KOPT-K1 (cell line): ENCODE data around the gene STRN4.

ENCODE experiments used
- H3K27ac ChIP-seq: fragments of 200-600 bp; sonication (generic); 2 replicates; pipeline ENCODE4 v1.5.1; 2016; ENCODE audit warnings: antibody characterized with exemption, mild to moderate bottlenecking, low read depth, low read length; ENCODE audit not compliant: poor library complexity, severe bottlenecking
- H3K36me3 ChIP-seq: fragments of 200-600 bp; sonication (generic); 2 replicates; pipeline ENCODE4 v1.5.1; 2017; ENCODE audit warnings: antibody characterized with exemption, mild to moderate bottlenecking, low read length, moderate library complexity; ENCODE audit not compliant: insufficient read depth
- H3K9me3 ChIP-seq: fragments of 200-600 bp; sonication (generic); 2 replicates; pipeline ENCODE4 v1.5.1; 2017; ENCODE audit warnings: antibody characterized with exemption, low read length, mild to moderate bottlenecking; ENCODE audit not compliant: insufficient read depth, poor library complexity, severe bottlenecking

STRN4 gene

DNA sequence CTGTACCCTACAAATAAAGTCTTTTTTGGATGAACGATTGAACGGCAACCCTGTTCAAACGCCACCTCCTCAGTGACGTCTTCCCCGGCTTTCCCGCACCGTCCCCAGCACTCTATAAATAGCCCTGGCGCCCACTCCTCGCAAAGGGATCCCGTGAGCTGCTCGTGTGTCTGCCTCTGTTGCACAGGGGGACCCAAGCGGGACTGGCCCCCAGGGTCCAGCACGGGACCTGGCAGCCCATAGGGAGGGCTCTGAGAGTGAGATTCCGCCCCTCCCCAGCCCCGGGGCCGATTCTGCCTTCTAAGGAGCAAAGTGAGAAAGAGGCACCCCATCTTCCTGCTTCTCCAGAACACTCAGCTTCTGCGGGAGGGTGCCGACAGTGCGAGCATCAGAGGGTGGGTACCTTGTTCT, 8.5 kb downstream of the STRN4 start:
- no peak overlapping the region for H3K27ac ChIP-seq
- no peaks in the 10 kb centered on the region for H3K9me3 ChIP-seq
- peaks cover 97% of the 10 kb centered on the region for H3K36me3 ChIP-seq

GRCh38 chr19:46737298-46737654, 9.0 kb downstream of the STRN4 start:
- H3K9me3 ChIP-seq = no peaks in the 10 kb centered on the region
- no peak overlapping the region for H3K27ac ChIP-seq
- H3K36me3 ChIP-seq = peaks cover 97% of the 10 kb centered on the region

GRCh38 chr19:46736531-46737297, 9.5 kb downstream of the STRN4 start:
- Histone ChIP-seq H3K36me3 (peaks cover 97% of the 10 kb centered on the region), H3K9me3 (no peaks in the 10 kb centered on the region), H3K27ac (no peak overlapping the region)

- no peak overlapping the region for H3K27ac ChIP-seq
- H3K36me3 ChIP-seq = peaks cover 99% of the 10 kb centered on the region
- no peaks in the 10 kb centered on the region for H3K9me3 ChIP-seq
Observed at GRCh38 chr19:46733690-46734292, 12.5 kb downstream of the STRN4 start.

DNA sequence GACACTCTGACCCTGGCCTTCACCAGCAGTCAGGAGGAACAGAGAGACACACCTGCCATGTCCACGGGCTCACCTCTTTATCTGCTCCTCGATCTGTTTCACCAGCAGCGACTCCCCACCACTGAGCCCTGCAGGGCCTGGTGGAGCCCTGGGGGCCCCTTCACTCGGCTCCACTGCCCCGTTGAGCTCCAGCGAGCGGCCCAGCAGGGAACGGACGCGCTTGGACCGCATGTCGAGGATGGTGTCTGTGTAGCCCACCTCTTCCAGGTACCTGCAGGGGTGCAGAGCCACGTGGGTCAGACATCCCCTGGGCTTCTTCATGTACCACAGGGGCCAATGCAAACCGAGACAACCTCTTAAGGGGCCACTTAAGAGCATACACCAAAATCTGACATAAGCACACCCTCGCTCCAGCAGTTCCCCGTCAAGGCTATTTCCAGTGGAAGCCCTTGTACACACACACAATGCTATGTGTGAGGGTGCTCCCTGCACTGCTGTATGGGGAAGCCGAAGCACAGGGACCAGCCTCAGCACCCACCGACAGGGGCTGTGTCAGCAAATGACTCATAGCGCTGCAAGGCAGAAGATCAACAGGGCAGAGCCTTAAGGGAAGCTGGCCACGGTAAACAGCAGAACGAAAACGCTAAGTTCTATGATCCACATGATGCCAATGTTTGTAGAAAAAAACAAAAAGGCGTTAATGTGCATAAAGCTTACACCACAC, 13.1 kb downstream of the STRN4 start:
- no peaks in the 10 kb centered on the region for H3K9me3 ChIP-seq
- H3K27ac ChIP-seq = no peak overlapping the region
- H3K36me3 ChIP-seq = peaks cover 99% of the 10 kb centered on the region

DNA sequence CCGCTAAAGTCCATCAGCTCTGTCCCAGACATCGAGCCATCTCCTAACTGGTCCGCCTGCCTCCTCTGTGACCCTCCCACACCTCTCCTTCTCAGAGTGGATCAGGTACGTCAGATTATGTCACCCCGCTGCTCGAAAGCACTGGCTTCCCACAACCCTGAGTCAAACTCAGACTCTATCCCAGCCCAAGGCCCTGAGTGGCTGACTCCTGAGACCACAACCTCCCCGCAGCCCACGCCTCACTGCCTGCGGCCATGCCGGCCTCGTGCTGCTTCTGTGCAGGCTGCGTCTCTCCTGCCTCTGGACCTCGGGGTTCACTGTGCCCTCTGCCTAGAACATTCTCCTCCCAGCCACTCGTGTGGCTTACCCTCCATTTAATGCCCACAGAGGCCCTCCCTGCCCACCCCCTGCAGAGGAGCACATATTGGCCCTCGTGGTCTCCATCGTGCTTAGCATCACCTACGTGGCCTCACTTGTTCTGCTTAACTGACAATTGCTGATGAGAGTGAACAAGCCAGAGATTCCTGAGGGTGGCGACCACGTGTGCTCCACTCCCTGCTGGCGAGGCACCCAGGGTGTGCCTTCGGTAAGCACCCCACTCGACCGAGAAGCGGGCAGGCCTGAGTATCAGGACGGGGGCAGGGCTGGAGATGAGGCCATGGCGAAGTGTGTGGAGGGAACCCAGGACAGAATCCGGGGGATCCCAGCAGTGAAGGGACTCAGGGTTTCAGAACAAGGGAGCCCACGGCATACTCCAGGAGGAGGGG, 13.9 kb downstream of the STRN4 start:
- H3K36me3 ChIP-seq = peaks cover 99% of the 10 kb centered on the region
- H3K9me3 ChIP-seq = no peaks in the 10 kb centered on the region
- no peak overlapping the region for H3K27ac ChIP-seq

GRCh38 chr19:46731584-46731983, 14.7 kb downstream of the STRN4 start:
- Histone ChIP-seq H3K27ac (no peak overlapping the region), H3K36me3 (peaks cover 99% of the 10 kb centered on the region), H3K9me3 (no peaks in the 10 kb centered on the region)

DNA sequence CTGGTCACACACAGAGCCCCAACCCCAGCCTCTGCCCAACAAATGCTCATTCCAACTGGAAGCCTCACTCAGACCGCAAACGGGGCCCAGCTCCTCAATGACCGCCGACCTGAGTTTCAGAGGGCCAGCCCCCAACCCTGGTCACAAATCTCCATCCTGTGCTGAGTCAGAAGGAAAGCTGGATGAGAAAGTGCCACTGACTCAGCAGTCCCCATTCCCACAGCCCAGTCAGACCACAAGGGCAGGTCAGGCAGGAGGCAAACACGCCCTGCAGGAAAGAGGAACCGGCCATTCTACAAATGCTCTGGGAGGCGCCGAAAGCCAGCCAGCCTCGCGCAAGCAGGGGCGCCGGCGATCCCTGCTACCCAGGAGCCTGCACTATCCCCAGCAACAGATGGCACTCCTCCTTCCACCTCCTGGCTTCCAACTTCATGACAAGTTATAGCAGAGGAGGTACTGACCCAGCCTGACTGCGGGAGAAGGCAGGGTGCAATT, 15.2 kb downstream of the STRN4 start:
- Histone ChIP-seq H3K9me3 (no peaks in the 10 kb centered on the region), H3K27ac (no peak overlapping the region), H3K36me3 (peaks cover 99% of the 10 kb centered on the region)

DNA sequence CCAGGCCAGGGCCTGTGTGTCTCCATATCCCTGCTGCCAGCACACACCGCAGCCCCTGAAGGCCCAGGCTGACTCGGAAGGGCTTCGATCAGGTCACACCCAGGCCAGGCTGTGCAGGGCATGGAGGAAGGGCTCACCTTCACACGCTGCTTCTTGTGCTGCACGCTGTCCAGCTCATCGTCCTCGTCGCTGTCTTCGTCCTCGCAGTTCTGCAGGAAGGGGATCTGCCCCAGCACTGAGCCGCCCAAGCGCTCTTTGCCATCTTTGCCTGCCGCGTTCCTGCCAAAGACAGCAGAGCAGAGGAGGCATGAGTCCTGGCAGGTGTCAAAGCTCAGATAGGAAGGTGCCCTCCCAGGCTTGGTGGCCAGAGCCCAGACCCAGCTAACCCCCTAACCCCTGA, 15.7 kb downstream of the STRN4 start:
- peaks cover 100% of the 10 kb centered on the region for H3K36me3 ChIP-seq
- no peak overlapping the region for H3K27ac ChIP-seq

DNA sequence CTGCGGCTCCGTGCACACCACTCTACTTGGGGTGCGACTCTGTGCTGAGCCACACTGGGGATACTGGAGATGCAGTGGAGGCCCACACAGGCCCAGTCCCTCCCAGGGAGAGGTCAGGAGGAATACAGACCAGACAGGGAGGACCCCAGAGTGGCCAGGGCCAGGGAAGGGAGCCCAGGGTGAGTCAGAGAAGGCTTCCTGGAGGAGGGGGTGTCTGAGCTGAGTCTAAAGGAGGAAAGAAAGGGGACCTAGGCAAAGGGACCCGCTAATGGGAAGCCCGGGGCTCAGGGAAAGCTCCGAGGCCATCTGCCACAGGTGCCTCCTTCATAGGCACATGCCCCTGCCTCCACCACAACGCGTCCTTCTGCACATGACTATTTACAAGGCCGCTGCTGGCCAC, 16.1 kb downstream of the STRN4 start:
- Histone ChIP-seq H3K9me3 (no peaks in the 10 kb centered on the region), H3K36me3 (peaks cover 100% of the 10 kb centered on the region), H3K27ac (no peak overlapping the region)

More for the DNA sequence above, 15.7 kb downstream of the STRN4 start:
- no peaks in the 10 kb centered on the region for H3K9me3 ChIP-seq

GRCh38 chr19:46729696-46730095, 16.6 kb downstream of the STRN4 start:
- Histone ChIP-seq H3K36me3 (peaks cover 100% of the 10 kb centered on the region), H3K9me3 (no peaks in the 10 kb centered on the region), H3K27ac (no peak overlapping the region)

DNA sequence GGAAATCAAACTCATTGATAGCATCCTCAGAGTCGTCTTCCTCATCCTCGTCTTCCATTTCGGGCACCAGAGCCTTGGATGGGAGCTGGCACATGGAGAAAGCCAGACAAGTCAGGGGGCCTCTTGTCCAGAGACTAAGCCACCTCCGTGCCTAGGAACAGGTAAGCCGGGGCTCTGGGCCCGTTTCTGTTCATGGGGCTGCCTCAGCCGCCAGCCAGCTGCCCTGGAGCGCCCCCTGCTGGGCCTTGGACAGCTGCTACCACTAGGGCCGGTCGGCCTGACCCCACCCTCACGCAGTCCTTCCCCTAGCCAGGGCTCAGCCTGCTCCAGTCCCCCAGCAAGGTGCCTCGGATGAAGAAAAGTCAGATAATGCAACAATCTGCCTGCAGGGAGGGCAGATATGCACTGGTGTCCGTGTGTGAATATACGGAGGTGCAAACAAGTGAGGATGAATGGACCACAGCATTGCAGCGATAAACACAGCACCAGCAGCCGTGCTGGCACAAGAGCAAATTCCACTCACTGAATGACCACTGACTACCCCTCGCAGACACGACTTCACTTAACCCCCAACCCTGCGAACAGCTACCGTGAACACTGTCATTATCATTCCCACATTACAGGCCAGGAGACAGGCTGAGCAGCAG, 17.4 kb downstream of the STRN4 start:
- Histone ChIP-seq H3K36me3 (peaks cover 100% of the 10 kb centered on the region), H3K27ac (no peak overlapping the region), H3K9me3 (no peaks in the 10 kb centered on the region)

DNA sequence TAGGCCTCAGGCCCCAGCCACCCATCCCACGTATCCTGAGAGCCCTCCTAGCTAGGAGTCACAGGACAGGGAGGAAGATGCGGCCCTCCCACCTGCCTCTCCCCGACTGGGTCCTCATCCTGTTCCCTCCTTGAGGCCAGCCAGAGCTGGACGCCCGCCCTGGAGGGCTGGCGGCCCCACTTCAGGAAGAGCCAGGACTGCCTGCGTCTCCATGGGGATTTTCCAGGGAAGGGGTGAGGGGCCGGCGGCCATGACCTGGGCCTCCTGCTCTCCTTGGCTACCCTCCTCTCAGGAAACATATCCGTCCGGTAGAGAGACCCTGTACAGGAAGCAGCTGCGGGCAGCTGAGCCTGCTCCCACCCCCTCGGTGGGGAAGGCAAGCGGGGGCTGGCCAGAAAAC, 18.0 kb downstream of the STRN4 start:
- no peaks in the 10 kb centered on the region for H3K9me3 ChIP-seq
- H3K27ac ChIP-seq = no peak overlapping the region
- peaks cover 100% of the 10 kb centered on the region for H3K36me3 ChIP-seq

- Histone ChIP-seq H3K36me3 (peaks cover 100% of the 10 kb centered on the region), H3K27ac (no peak overlapping the region), H3K9me3 (no peaks in the 10 kb centered on the region)
Observed at GRCh38 chr19:46727757-46728156, 18.5 kb downstream of the STRN4 start.
